HEK293T (cell line): ENCODE results near the gene C1R.

Experiments
- CTCF ChIA-PET: fragments of 350-600 bp; formaldehyde crosslinking; extraction: SDS; loops from one replicate; lab custom pipeline; 2021; ENCODE audit warnings: antibody characterized with exemption, inconsistent platforms; lab: Yijun Ruan, JAX
- POLR2A ChIA-PET: fragments of 350-600 bp; formaldehyde crosslinking; extraction: SDS; loops from one replicate; lab custom pipeline; 2020; ENCODE audit warnings: antibody characterized with exemption, inconsistent platforms; lab: Yijun Ruan, JAX
- DNase-seq: peaks from one replicate; pipeline ENCODE4 v3.0.0; 2012; ENCODE audit warnings: mixed read lengths; ENCODE audit errors: extremely low spot score
- ARNT ChIP-seq: fragments of 450-650 bp; IDR thresholded peaks from 2 replicates; pipeline ENCODE4 v1.6.1; 2017; ENCODE audit warnings: mild to moderate bottlenecking
- BHLHE40 ChIP-seq: fragments of 450-650 bp; IDR thresholded peaks from 2 replicates; pipeline ENCODE4 v1.6.1; 2016; ENCODE audit warnings: mild to moderate bottlenecking, moderate library complexity, borderline replicate concordance
- CTBP1 ChIP-seq: fragments of 450-650 bp; IDR thresholded peaks from 2 replicates; pipeline ENCODE4 v1.6.1; 2016; ENCODE audit warnings: borderline replicate concordance
- ELF4 ChIP-seq: fragments of 450-650 bp; IDR thresholded peaks from 2 replicates; pipeline ENCODE4 v1.6.1; 2017; ENCODE audit warnings: antibody characterized with exemption
- FOXA1 ChIP-seq: fragments of 450-650 bp; IDR thresholded peaks from 2 replicates; pipeline ENCODE4 v1.6.1; 2016; ENCODE audit warnings: mild to moderate bottlenecking
- FOXK2 ChIP-seq: fragments of 450-650 bp; IDR thresholded peaks from 2 replicates; pipeline ENCODE4 v1.6.1; 2016; ENCODE audit warnings: mild to moderate bottlenecking
- FOXM1 ChIP-seq: fragments of 450-650 bp; IDR thresholded peaks from 2 replicates; pipeline ENCODE4 v1.6.1; 2017; ENCODE audit warnings: mild to moderate bottlenecking, borderline replicate concordance
- HDGF ChIP-seq: fragments of 450-650 bp; IDR thresholded peaks from 2 replicates; pipeline ENCODE4 v1.6.1; 2017; ENCODE audit warnings: antibody characterized with exemption, borderline replicate concordance
- L3MBTL2 ChIP-seq: fragments of 450-650 bp; conservative IDR thresholded peaks from 2 replicates; pipeline ENCODE4 v1.6.1; 2016; ENCODE audit warnings: mild to moderate bottlenecking
- LEF1 ChIP-seq: fragments of 450-650 bp; IDR thresholded peaks from 2 replicates; pipeline ENCODE4 v1.6.1; 2017; ENCODE audit warnings: mild to moderate bottlenecking, borderline replicate concordance
- NFRKB ChIP-seq: fragments of 450-650 bp; IDR thresholded peaks from 2 replicates; pipeline ENCODE4 v1.6.1; 2016; ENCODE audit warnings: mild to moderate bottlenecking, moderate library complexity
- SP1 ChIP-seq: fragments of 450-650 bp; IDR thresholded peaks from 2 replicates; pipeline ENCODE4 v1.6.1; 2017
- SUZ12 ChIP-seq: fragments of 450-650 bp; IDR thresholded peaks from 2 replicates; pipeline ENCODE4 v1.6.1; 2016; ENCODE audit warnings: mild to moderate bottlenecking
- TARDBP ChIP-seq: fragments of 450-650 bp; IDR thresholded peaks from 2 replicates; pipeline ENCODE4 v1.6.1; 2016
- ZNF384 ChIP-seq: fragments of 450-650 bp; IDR thresholded peaks from 2 replicates; pipeline ENCODE4 v1.6.1; 2016
- TF ChIP-seq, protein P1 (sequence below): fragments of 450-650 bp; IDR thresholded peaks from 2 replicates; pipeline ENCODE4 v1.6.1; 2016

C1R gene

DNA sequence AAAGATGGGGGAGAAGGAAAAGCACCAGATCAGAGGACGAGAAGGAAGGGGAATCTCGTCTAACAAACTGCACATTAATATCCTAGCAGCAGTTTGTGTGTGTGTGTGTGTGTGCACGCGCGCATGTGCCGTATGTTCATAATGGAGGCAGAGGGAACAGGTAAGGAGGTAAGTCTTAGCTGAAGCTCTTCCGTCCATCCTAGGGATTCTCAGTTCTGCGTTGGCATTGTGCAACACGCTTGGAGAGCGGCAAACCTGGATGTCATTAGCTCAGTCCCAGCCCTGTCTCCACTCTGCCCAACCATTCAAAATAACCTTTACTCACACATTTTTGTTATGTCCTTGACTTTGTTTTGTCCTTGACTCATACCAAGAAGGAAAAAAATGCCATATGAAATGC is 1.6 kb upstream of the C1R start:
- ChIA-PET CTCF (no interaction called here), POLR2A (interaction anchor here (1.0 kb wide), 1 partner anchor 150 kb away, joined by 4 read pairs; the partner anchor contains the start of genes C12orf57 and RNU7-1)
- TF ChIP-seq LEF1 (no peak), SUZ12 (no peak), FOXK2 (no peak), TARDBP (no peak), FOXM1 (no peak), ARNT (no peak), BHLHE40 (no peak), ZNF384 (no peak), HDGF (no peak), NFRKB (no peak)
- DNase-seq: no peak

DNA sequence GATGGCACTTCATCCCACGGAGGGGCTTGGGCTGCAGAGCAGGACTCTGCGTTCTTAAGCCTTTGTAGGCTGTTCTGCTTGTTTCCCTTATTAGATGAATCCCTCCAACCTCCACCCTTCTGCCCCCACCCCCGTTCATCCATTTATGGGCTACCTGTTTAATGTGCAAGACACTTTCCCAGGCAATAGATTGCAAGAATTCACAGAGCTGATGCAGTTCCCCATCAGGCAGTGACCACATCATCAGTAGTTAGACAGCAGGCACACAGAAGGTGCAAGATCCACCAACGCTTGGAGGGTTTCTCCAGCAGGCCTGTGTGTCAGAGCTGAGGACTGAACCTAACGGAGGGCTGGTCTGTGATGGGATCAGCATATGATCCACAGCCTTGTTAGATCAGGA is 1.2 kb upstream of the C1R start:
- POLR2A ChIA-PET: interaction anchor here (1.0 kb wide), 1 partner anchor 150 kb away, joined by 4 read pairs; the partner anchor contains the start of genes C12orf57 and RNU7-1
- TF ChIP-seq FOXK2: no peak
- TF ChIP-seq ARNT: no peak
- TF ChIP-seq FOXA1: no peak
- TF ChIP-seq FOXM1: no peak
- TF ChIP-seq, protein P1, sequence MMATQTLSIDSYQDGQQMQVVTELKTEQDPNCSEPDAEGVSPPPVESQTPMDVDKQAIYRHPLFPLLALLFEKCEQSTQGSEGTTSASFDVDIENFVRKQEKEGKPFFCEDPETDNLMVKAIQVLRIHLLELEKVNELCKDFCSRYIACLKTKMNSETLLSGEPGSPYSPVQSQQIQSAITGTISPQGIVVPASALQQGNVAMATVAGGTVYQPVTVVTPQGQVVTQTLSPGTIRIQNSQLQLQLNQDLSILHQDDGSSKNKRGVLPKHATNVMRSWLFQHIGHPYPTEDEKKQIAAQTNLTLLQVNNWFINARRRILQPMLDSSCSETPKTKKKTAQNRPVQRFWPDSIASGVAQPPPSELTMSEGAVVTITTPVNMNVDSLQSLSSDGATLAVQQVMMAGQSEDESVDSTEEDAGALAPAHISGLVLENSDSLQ: no peak
- no peak for TF ChIP-seq CTBP1
- TF ChIP-seq BHLHE40: no peak
- no peak for TF ChIP-seq SUZ12
- no peak for TF ChIP-seq ZNF384
- TF ChIP-seq TARDBP: no peak
- TF ChIP-seq LEF1: no peak
- no peak for TF ChIP-seq SP1
- no peak for TF ChIP-seq NFRKB
- TF ChIP-seq ELF4: no peak
- no peak for TF ChIP-seq HDGF
- TF ChIP-seq L3MBTL2: no peak
- CTCF ChIA-PET: interaction anchor here (0.6 kb wide), 1 partner anchor 12 kb away, joined by 5 read pairs; no protein-coding TSS in a partner anchor
- no peak for DNase-seq

DNA sequence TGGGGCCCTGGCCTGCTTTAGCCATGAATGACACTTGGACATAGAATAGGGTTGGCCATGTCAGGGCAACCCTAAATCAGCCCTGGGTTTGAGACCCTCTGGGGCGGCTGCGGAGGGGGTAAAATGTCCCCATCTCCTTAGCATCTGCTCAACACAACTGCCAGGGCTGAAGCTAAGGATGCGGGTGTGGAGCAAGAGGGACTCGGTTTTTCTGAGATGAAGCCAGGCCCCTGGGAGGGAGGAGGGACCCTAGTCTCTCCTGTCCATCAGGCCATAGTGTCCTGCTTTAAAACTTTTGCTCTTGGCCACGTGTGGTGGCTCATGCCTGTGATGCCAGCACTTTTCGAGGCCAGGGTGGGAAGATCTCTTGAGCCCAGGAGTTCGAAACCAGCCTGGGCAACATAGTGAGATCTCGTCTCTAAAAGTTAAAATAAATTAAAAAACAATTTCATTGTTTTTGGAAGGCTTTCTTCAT is 778 bp upstream of the C1R start:
- no peak for DNase-seq
- POLR2A ChIA-PET: no interaction called here
- TF ChIP-seq BHLHE40 (no peak), FOXM1 (no peak), ZNF384 (no peak), NFRKB (no peak), SP1 (no peak), ELF4 (no peak), FOXK2 (no peak), L3MBTL2 (no peak), SUZ12 (no peak), FOXA1 (no peak), LEF1 (no peak)
- TF ChIP-seq, protein P1: no peak
- CTCF ChIA-PET: interaction anchor here (0.6 to 1.3 kb wide), 2 partner anchors 11 to 148 kb away, joined by 3 to 5 read pairs; no protein-coding TSS in a partner anchor

DNA sequence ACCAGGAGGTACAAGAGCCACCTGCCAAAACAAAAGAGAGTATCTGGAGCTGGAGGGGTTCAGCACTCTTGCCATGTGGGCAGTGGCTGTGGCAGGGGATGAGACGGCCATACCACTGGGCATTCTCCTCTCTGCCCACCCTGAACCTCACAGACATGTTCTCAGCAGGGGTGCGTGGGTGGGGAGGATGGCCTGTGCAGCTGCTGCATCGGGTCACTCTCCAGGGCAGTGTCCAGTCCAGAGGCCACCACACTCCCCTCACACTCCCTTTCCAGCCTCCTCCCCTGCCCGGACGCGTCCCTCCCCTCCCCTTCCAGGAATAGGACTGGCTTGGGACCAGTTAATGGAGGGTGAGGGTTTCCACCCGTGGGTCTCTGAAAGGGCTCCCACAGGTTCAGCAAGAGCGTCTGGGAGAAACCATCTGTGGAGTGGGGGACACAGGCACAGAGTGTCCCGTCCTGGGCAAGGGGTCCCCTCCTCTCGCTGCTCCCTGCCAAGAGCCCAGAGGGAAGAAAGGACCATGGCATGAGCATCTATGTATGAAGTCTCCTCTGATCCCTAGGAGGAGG is 501 bp downstream of the C1R start:
- DNase-seq: no peak
- ChIA-PET POLR2A (interaction anchor here (1.9 kb wide), 1 partner anchor 148 kb away, joined by 5 read pairs; the partner anchor contains the start of genes C12orf57 and RNU7-1), CTCF (interaction anchor here (0.8 to 1.3 kb wide), 3 partner anchors 12 to 147 kb away, joined by 3 to 5 read pairs (median 3); no protein-coding TSS in a partner anchor)
- TF ChIP-seq CTBP1 (no peak), HDGF (no peak)

DNA sequence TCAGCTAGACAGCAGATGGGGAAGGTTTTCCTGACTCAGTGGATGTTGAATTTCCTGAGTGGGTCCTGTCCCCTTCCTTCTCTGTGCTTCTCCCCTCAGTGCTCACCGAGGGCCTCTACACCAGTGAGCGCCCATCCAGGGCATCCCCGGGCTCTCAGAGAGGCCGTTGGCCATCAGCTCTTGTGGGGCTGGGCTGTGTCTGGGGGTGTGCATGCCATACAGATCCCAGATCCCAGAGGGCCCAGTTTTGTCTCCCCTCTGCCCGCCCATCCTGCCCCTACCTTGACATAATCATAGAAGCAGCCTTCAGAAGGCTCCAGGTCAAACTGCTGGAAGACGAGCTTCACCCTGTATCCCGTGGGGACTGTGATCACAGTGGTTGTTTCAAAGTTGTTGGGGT is 1.1 kb downstream of the C1R start:
- ChIA-PET POLR2A (interaction anchor here (1.9 kb wide), 1 partner anchor 147 kb away, joined by 5 read pairs; the partner anchor contains the start of genes C12orf57 and RNU7-1), CTCF (interaction anchor here (0.8 to 1.9 kb wide), 3 partner anchors 11 to 147 kb away, joined by 3 to 5 read pairs (median 4); partner anchors contain the start of gene C12orf57)
- DNase-seq: no peak
- no peak for TF ChIP-seq LEF1
- TF ChIP-seq FOXA1: no peak
- TF ChIP-seq FOXM1: no peak
- TF ChIP-seq BHLHE40: no peak
- TF ChIP-seq ELF4: no peak
- no peak for TF ChIP-seq NFRKB
- TF ChIP-seq SP1: no peak
- TF ChIP-seq HDGF: no peak
- no peak for TF ChIP-seq L3MBTL2
- TF ChIP-seq ARNT: no peak
- no peak for TF ChIP-seq FOXK2
- no peak for TF ChIP-seq SUZ12
- no peak for TF ChIP-seq CTBP1
- no peak for TF ChIP-seq TARDBP
- TF ChIP-seq, protein P1: no peak
- TF ChIP-seq ZNF384: no peak
